GM19463 (cell line): ENCODE results near the gene P2RX6.
A peak's percentile ranks its signal among the peaks of the same experiment; 100 is the strongest.
"Not testable (repeated sequence)": the region's sequence is repeated elsewhere in the genome, so short reads cannot be mapped to it uniquely, and the experiment has no call there.

Experiments
- ATAC-seq: cut with Tn5 transposase; IDR thresholded peaks from one replicate; pipeline ENCODE4 v1.9.1; 2021; ENCODE audit warnings: mild to moderate bottlenecking, moderate library complexity; ENCODE audit not compliant: unreplicated experiment

Gene P2RX6

GRCh38 chr22:20993304-20994127 lies 21.4 kb upstream of the P2RX6 start:
- ATAC-seq, result no peak

DNA sequence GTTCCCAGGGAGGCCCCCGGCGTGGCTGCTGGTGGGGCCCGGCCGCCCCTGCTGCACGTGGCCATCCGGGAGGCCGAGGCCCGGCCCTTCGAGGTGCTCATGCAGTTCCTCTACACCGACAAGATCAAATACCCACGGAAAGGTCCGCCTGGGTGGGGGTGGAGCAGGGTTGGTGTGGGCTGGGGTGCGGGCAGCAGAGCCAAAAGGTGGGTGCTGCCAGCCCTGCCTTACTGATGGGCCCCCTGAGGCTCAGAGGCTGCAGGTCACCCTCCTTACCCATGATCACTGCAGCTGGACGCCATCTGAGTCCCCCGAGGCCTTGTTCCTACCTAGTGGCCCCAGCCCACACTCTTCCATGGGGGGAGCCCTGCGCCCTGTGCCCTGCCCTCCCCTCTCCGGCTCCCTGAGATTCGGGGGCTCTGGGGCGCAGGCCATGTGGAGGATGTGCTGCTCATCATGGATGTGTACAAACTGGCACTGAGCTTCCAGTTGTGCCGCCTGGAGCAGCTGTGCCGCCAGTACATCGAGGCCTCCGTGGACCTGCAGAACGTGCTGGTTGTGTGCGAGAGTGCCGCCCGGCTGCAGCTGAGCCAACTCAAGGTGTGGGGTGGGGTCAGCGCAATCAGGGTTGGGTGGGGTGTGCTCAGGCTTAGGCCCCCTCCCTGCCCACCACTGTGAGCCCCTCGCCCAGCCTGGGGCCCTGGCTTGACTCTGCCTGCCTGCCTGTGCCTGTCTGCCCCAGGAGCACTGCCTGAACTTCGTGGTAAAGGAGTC lies 20.6 kb upstream of the P2RX6 start:
- ATAC-seq, result no peak

DNA sequence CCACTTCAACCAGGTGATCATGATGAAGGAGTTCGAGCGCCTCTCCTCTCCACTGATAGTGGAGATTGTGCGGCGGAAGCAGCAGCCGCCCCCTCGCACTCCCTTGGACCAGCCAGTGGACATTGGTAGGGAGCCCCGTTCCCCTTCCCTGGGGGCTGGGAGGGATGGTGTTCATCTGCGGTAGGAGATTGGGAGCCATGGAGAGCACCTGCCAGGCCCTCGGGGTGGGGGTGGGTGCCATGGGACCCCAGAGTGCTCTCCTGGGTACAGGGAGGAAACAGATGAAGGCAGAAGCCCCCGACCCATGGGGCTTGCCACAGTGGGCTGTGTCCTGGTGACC lies 20.1 kb upstream of the P2RX6 start:
- no peak for ATAC-seq

GRCh38 chr22:20995329-20996030 lies 19.5 kb upstream of the P2RX6 start:
- no peak for ATAC-seq

DNA sequence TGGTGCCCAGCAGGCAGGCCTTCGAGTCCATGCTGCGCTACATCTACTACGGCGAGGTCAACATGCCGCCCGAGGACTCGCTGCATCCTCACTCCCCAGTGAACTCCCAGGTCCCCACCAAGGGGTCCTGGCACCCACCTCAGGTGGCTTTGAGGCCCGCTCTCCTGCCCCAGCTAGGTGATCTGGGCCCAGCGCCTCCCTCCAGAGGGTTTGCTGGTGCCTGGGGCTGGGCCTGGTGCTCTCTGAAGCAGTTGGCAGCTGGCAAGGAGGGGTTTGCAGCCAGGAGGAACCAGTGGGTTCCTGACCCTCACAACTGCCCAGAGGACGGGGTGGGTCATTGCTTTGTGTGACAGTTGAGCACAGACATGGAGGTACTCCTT lies 18.9 kb upstream of the P2RX6 start:
- ATAC-seq, result no peak

- ATAC-seq, result no peak
Observed at GRCh38 chr22:20996598-20997535, 18.1 kb upstream of the P2RX6 start.

DNA sequence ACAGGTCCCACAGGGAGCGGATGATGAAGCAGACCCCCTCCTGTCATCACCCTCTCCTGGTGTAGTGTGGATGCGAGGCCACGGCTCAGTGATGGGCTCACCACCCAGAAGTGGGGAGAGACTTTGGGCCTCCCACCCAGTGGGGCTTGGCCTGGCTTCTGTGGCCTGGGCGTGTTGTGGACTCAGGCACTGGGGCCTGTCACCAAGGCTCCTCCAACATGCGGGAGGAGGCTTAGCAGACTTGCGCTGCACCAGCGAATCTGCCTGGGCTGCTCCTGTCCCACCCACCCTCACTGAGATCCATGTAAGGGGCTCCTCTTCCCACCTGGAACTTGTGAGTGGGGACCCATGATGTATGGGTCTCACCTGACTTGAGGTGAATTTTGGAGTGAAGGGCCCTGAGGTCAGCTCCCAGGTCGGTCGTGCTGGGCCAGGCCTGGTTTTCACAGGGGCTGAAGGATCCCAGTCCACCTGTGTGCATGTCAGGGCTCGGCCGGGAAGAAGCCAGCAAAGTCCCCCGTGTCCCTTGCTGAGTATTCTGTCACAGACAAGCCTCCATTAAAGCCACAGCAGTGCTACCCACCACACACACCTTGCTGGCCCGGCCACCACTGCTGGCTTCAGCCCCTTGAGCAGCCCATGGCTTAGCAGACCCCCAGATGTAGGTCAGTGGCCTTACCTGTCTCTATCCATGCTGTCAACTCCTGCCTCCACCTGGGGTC lies 17.3 kb upstream of the P2RX6 start:
- ATAC-seq, result no peak

- no peak for ATAC-seq
Observed at GRCh38 chr22:20998411-20999336, 16.3 kb upstream of the P2RX6 start.

DNA sequence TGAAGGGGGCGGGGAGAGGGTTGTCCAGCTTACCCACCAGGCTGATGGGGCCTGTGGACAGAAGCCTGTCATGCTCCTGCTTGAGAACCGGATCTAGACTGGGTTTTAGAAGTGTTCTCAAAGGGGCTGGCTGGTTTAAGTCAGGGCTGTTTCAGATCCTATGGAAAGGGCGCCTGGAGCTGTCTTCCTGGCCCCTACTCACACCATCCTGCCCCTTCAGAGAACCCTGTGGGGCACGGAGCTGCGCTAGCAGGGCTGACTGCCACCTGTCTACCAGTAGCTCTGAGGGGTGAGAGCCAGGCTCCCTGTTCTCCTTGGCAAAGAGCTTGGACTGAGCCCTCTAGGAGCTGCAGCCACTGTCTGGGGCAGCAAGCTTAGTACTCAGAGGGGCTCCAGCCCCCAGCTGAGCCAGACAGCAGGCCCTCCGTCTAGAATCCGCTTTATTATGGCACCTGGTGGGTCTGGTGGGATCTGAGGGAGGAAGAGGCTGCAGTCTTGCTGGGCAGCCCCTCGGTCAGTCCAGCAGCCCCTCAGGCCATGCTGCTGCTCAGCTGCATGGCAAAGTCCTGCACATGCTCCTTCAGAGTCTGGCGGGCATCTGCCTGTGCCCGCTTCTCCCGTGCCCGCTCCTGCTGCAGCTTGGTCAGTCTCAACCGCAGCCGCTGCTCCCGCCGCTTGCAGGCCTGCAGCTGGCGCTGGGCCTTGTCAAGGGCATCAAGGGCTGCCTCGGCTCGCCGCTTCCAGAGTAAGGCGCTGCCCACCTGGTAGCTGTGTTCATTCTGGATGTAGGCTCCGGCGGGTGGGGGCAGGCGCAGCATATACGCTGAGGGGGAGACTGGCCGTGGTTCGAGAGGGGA lies 15.4 kb upstream of the P2RX6 start:
- no peak for ATAC-seq

- no peak for ATAC-seq
Observed at GRCh38 chr22:21000207-21000986, 14.6 kb upstream of the P2RX6 start.

DNA sequence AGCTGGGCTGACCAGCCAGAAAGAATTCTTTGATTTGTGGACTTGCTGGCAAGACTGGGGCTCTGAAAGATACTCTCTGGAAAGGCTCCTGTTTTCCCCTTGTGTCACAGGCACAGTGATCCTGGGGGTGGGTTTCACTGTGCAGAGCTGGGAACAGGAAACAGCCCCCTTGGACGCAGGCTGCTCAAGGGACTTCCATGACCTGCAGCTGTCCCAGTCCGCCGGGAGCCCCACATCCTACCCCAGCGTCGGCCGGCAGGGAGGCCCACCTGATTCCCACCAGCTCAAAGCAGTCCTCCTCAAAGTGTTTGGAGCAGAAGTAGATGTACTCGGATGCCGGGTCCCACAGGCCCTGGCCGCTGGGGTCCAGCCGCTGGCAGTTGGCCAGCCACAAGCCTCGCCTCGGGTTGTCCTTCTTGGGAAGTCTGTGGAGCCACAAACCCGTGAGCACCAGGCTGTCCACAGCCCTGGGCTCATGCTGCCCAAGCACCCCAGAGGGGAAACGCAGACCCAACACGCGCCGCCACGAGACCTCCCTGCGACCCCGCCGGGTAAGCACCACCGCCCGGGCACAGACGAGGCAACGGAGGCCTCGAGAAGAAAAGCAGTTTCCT lies 13.9 kb upstream of the P2RX6 start:
- no peak for ATAC-seq

GRCh38 chr22:21001601-21002325 lies 13.2 kb upstream of the P2RX6 start, which contains the start of gene THAP7:
Gene THAP7 (minus strand): TSS chr22:21002118. CDS start chr22:21001911, 207 bp downstream.
- ATAC-seq, result peak; percentile 91

DNA sequence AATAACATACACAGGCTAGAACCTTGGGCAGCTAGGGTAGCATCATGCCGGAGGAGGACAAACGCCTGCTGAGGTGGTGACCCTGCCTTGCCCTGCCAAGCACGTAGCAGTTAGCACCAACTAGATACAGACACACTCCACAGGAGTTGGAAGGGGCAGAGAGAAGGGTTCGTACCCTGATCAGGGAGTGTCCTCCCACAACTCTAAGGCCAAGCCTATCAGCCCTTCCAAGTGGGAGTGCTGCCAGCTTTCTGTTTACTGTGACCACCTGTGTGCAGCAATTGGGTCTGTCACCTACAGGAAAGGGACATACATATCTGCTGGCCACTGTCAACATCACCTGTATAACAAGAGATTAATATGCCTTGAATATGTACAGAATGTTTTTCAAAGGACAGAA lies 11.2 kb upstream of the P2RX6 start:
- ATAC-seq, result no peak

DNA sequence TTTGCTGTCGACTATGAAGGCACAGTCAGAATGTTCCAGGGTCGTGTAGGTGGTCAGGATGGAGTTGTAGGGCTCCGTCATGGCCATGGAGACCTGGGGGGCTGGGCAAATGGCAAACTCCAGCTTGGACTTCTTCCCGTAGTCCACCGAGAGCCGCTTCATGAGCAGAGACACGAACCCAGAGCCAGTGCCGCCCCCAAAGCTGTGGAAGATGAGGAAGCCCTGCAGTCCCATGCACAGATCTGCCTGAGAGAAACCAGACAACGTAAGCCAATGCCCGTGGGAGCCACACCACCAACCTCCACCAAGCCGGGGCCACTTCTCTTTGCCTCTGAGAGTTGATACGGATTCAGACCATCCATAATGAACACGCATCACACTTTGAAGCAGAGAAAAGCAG lies 5.8 kb upstream of the P2RX6 start:
- ATAC-seq, result not testable (repeated sequence)

- ATAC-seq, result no peak
Observed at GRCh38 chr22:21009638-21010425, 5.1 kb upstream of the P2RX6 start.
